A673 (cell line): ENCODE results near the gene CHD2. TPM values are rescaled to one million over a fixed set of nuclear protein-coding genes. Genes with fewer than 3 reads are reported as not detected.

ENCODE experiments used
- BruUV-seq: library from RNA; stranded (reverse); fragments of 400-500 nt; replicated peaks from 2 replicates; lab custom pipeline; 2021; lab: Mats Ljungman, UMichigan
- CTCF ChIA-PET: fragments of 300-600 bp; sonication (Branson Sonifier 250); formaldehyde crosslinking; loops from one replicate; lab custom pipeline; 2022; ENCODE audit warnings: antibody characterized with exemption; lab: Charles Lee
- POLR2A ChIA-PET: fragments of 300-600 bp; sonication (Branson Sonifier 250); formaldehyde crosslinking; loops from one replicate; lab custom pipeline; 2022; ENCODE audit warnings: antibody characterized with exemption; ENCODE audit not compliant: low non-redundant PET; lab: Charles Lee
- DNase-seq: peaks from one replicate; pipeline ENCODE4 v3.0.0-alpha.2; 2015; ENCODE audit warnings: low spot score
- H3K27ac ChIP-seq: fragments of 200-600 bp; sonication (generic); 2 replicates; pipeline ENCODE4 v1.5.1; 2016; ENCODE audit warnings: mixed run types, low read depth, mild to moderate bottlenecking, mixed read lengths, antibody characterized with exemption, low read length; ENCODE audit not compliant: poor library complexity, severe bottlenecking
- H3K27me3 ChIP-seq: fragments of 200-600 bp; sonication (generic); replicated peaks from 2 replicates; pipeline ENCODE4 v1.6.1; 2017; ENCODE audit warnings: mixed run types, low read depth, mild to moderate bottlenecking, mixed read lengths, antibody characterized with exemption, low read length; ENCODE audit not compliant: insufficient read depth, poor library complexity
- H3K36me3 ChIP-seq: fragments of 200-600 bp; sonication (generic); 2 replicates; pipeline ENCODE4 v1.6.1; 2016; ENCODE audit warnings: mixed run types, mild to moderate bottlenecking, mixed read lengths, antibody characterized with exemption, low read length; ENCODE audit not compliant: insufficient read depth, poor library complexity, severe bottlenecking
- H3K4me1 ChIP-seq: fragments of 200-600 bp; sonication (generic); 2 replicates; pipeline ENCODE4 v1.6.1; 2017; ENCODE audit warnings: mixed run types, mild to moderate bottlenecking, mixed read lengths, antibody characterized with exemption, low read length; ENCODE audit not compliant: insufficient read depth, poor library complexity, severe bottlenecking
- H3K4me3 ChIP-seq: fragments of 200-600 bp; sonication (generic); 2 replicates; pipeline ENCODE4 v1.5.1; 2016; ENCODE audit warnings: low read depth, mixed run types, mild to moderate bottlenecking, mixed read lengths, low read length; ENCODE audit not compliant: poor library complexity, severe bottlenecking
- H3K9me3 ChIP-seq: fragments of 200-600 bp; sonication (generic); 2 replicates; pipeline ENCODE4 v1.6.1; 2016; ENCODE audit warnings: mixed run types, low read depth, mild to moderate bottlenecking, mixed read lengths, antibody characterized with exemption, low read length; ENCODE audit not compliant: poor library complexity, severe bottlenecking
- CTCF ChIP-seq: fragments of 300-800, 200-600 bp; sonication (generic); conservative IDR thresholded peaks from 2 replicates; pipeline ENCODE4 v1.5.1; 2017; ENCODE audit warnings: low read depth, mild to moderate bottlenecking, antibody characterized with exemption, low read length, moderate library complexity, mixed read lengths
- EZH2 ChIP-seq: fragments of 200-600 bp; sonication (generic); IDR thresholded peaks from 2 replicates; pipeline ENCODE4 v1.6.1; 2017; ENCODE audit warnings: borderline replicate concordance, low read depth, mild to moderate bottlenecking, mixed read lengths, antibody characterized with exemption, low read length; ENCODE audit not compliant: poor library complexity, severe bottlenecking
- intact Hi-C: fragments of 100-400 bp; cut with micrococcal nuclease; formaldehyde crosslinking; loops from one replicate; pipeline ENCODE4 v1.10.0; 2022; ENCODE audit not compliant: unreplicated experiment
- total RNA-seq: library from RNA; stranded (reverse); gene quantifications from 2 replicates; pipeline ENCODE4 v1.2.3, GENCODE V29; 2021

Gene CHD2
- total RNA-seq, 1 experiment from 2014 or later, result 75.7 TPM

GRCh38 chr15:92922418-92923002 lies 22.4 kb downstream of the CHD2 start:
- Histone ChIP-seq H3K4me1 (peaks cover 16% of the 10 kb centered on the region), H3K4me3 (no peak overlapping the region), H3K27ac (no peak overlapping the region), H3K9me3 (no peaks in the 10 kb centered on the region), H3K27me3 (no peaks in the 10 kb centered on the region), H3K36me3 (peaks cover 46% of the 10 kb centered on the region)
- ChIA-PET CTCF (interaction anchor here (1.6 kb wide), 1 partner anchor 125 kb away, joined by 5 read pairs; no protein-coding TSS in a partner anchor), POLR2A (no interaction called here)
- intact Hi-C loops, result no loop called here
- DNase-seq, result no peak
- BruUV-seq, result no TSS peak
- TF ChIP-seq CTCF, result no peak
- TF ChIP-seq EZH2, result no peak

GRCh38 chr15:92924216-92924615 lies 24.1 kb downstream of the CHD2 start:
- Histone ChIP-seq H3K9me3 (no peaks in the 10 kb centered on the region), H3K27ac (peak overlapping the region; percentile 6), H3K4me1 (peaks cover 18% of the 10 kb centered on the region), H3K36me3 (peaks cover 63% of the 10 kb centered on the region), H3K27me3 (no peaks in the 10 kb centered on the region), H3K4me3 (no peak overlapping the region)
- TF ChIP-seq EZH2, result no peak
- TF ChIP-seq CTCF, result no peak
- ChIA-PET CTCF (no interaction called here), POLR2A (no interaction called here)
- intact Hi-C loops, result no loop called here
- DNase-seq, result no peak
- BruUV-seq, result no TSS peak

GRCh38 chr15:92925454-92925853 lies 25.3 kb downstream of the CHD2 start:
- no peak for TF ChIP-seq CTCF
- TF ChIP-seq EZH2, result no peak

More at GRCh38 chr15:92925454-92925853, 25.3 kb downstream of the CHD2 start:
- DNase-seq, result no peak
- Histone ChIP-seq H3K36me3 (peaks cover 74% of the 10 kb centered on the region), H3K27ac (peak overlapping the region; percentile 4), H3K27me3 (no peaks in the 10 kb centered on the region), H3K4me1 (peaks cover 18% of the 10 kb centered on the region), H3K9me3 (no peaks in the 10 kb centered on the region), H3K4me3 (no peak overlapping the region)
- POLR2A ChIA-PET, result no interaction called here
- intact Hi-C loops, result no loop called here
- CTCF ChIA-PET, result no interaction called here
- no TSS peak for BruUV-seq
